Measurements from ENCODE around the gene CCSER1. TPM values are rescaled to one million over a fixed set of nuclear protein-coding genes. Genes with fewer than 3 reads are reported as not detected.
"Not testable (repeated sequence)": the region's sequence is repeated elsewhere in the genome, so short reads cannot be mapped to it uniquely, and the experiment has no call there.

Gene CCSER1
- total RNA-seq, 2 experiments from 2014 or later, result not detected

GRCh38 chr4:90280954-90281353 is 153.8 kb downstream of the CCSER1 start:
- Mint-ChIP-seq H3K9me3 (ENCODE audit: insufficient read depth) (no peaks in the 10 kb centered on the region), H3K27me3 (ENCODE audit: low read depth) (no peaks in the 10 kb centered on the region), H3K36me3 (ENCODE audit: low read depth) (no peaks in the 10 kb centered on the region), H3K27ac (no peak overlapping the region), H3K4me3 (no peak overlapping the region), H3K4me1 (ENCODE audit: low read depth) (no peaks in the 10 kb centered on the region)
- DNase-seq, result no peak
- ATAC-seq, result no peak
- POLR2A ChIA-PET, result no interaction called here
- CTCF ChIA-PET, result no interaction called here

- POLR2A ChIA-PET, result no interaction called here
Observed at GRCh38 chr4:90281541-90282355, 154.6 kb downstream of the CCSER1 start.

GRCh38 chr4:90290345-90290744 is 163.2 kb downstream of the CCSER1 start:
- ATAC-seq, result no peak
- ChIA-PET POLR2A (no interaction called here), CTCF (no interaction called here)
- Mint-ChIP-seq H3K9me3 (ENCODE audit: insufficient read depth) (no peaks in the 10 kb centered on the region), H3K27ac (no peak overlapping the region), H3K4me3 (no peak overlapping the region), H3K4me1 (ENCODE audit: low read depth) (no peaks in the 10 kb centered on the region), H3K27me3 (ENCODE audit: low read depth) (no peaks in the 10 kb centered on the region), H3K36me3 (ENCODE audit: low read depth) (no peaks in the 10 kb centered on the region)
- no peak for DNase-seq

More at GRCh38 chr4:90281541-90282355, 154.6 kb downstream of the CCSER1 start:
- no peaks in the 10 kb centered on the region for H3K9me3 Mint-ChIP-seq (ENCODE audit: insufficient read depth)
- H3K4me3 Mint-ChIP-seq, result no peak overlapping the region
- CTCF ChIA-PET, result no interaction called here
- H3K36me3 Mint-ChIP-seq (ENCODE audit: low read depth), result no peaks in the 10 kb centered on the region
- ATAC-seq (no peak), DNase-seq (no peak)
- no peaks in the 10 kb centered on the region for H3K4me1 Mint-ChIP-seq (ENCODE audit: low read depth)
- H3K27ac Mint-ChIP-seq, result no peak overlapping the region
- no peaks in the 10 kb centered on the region for H3K27me3 Mint-ChIP-seq (ENCODE audit: low read depth)

DNA sequence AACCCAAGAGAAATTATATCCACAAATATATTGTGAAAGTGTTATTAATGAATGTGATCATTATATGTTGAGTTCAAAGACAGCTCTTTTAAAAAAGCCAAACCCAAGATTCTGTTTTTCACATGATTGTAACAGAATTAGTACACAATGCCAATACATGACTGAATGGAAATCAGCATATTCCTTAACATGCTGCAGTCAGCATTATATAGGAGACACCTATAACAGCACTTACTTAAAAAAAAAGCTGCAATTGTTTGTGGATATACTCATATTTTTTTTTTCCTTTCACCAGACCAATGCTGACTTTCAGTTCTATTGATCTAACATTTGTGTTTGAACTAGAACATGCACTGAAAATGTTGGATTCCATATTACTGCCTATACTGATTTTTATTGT is 165.2 kb downstream of the CCSER1 start:
- no peak for DNase-seq
- ChIA-PET POLR2A (no interaction called here), CTCF (no interaction called here)
- no peaks in the 10 kb centered on the region for H3K27me3 Mint-ChIP-seq (ENCODE audit: low read depth)
- no peak overlapping the region for H3K4me3 Mint-ChIP-seq
- no peaks in the 10 kb centered on the region for H3K9me3 Mint-ChIP-seq (ENCODE audit: insufficient read depth)
- no peaks in the 10 kb centered on the region for H3K36me3 Mint-ChIP-seq (ENCODE audit: low read depth)
- no peaks in the 10 kb centered on the region for H3K4me1 Mint-ChIP-seq (ENCODE audit: low read depth)
- no peak for ATAC-seq
- H3K27ac Mint-ChIP-seq, result no peak overlapping the region

DNA sequence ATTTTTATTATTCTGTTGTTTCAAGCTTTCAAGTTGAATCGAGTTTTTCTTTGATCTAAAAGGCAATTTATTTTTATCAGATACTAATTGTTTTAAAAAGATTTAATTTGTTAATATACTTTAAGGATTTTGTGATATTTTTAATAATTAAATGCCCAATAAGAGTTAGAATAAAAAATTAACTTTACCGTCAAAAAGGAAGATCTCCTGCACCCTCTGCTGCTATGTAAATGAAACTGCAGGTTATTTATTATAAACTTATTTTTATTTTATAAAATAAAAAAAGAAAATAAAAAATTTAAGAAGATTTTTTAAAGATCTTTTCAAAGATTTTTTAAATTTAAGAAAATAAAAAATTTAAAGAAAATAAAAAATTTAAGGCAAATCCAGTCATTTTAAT is 166.1 kb downstream of the CCSER1 start:
- DNase-seq, result no peak
- CTCF ChIA-PET, result no interaction called here
- H3K27ac Mint-ChIP-seq, result no peak overlapping the region
- no peaks in the 10 kb centered on the region for H3K27me3 Mint-ChIP-seq (ENCODE audit: low read depth)
- H3K4me1 Mint-ChIP-seq (ENCODE audit: low read depth), result no peaks in the 10 kb centered on the region
- no peaks in the 10 kb centered on the region for H3K9me3 Mint-ChIP-seq (ENCODE audit: insufficient read depth)
- POLR2A ChIA-PET, result no interaction called here
- no peak overlapping the region for H3K4me3 Mint-ChIP-seq
- H3K36me3 Mint-ChIP-seq (ENCODE audit: low read depth), result no peaks in the 10 kb centered on the region
- no peak for ATAC-seq

- H3K27ac Mint-ChIP-seq, result no peak overlapping the region
- no peak for DNase-seq
- POLR2A ChIA-PET, result no interaction called here
- ATAC-seq, result no peak
- no peak overlapping the region for H3K4me3 Mint-ChIP-seq
- no peaks in the 10 kb centered on the region for H3K4me1 Mint-ChIP-seq (ENCODE audit: low read depth)
- no peaks in the 10 kb centered on the region for H3K9me3 Mint-ChIP-seq (ENCODE audit: insufficient read depth)
- CTCF ChIA-PET, result no interaction called here
- H3K27me3 Mint-ChIP-seq (ENCODE audit: low read depth), result no peaks in the 10 kb centered on the region
- no peaks in the 10 kb centered on the region for H3K36me3 Mint-ChIP-seq (ENCODE audit: low read depth)
Observed at GRCh38 chr4:90299373-90299772, 172.2 kb downstream of the CCSER1 start.

DNA sequence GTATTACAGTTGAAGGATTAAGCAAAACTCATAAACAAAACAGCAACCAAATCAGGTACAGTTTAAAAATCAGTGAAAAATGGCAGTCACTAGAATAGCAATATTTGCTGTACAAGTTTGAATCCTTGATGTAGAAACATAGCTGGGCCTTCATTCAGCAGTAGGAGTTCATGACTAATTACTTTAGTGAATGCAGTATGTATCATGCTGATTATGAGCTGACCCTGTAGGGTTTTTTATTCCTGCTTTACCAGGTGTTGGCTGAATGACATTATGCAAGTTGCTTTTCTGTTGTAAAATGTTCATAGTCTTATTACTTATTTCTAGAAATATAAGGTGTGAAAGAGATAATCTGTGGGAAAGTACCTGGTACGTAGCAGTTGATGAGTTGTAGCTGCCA is 179.6 kb downstream of the CCSER1 start:
- Mint-ChIP-seq H3K27me3 (ENCODE audit: low read depth) (no peaks in the 10 kb centered on the region), H3K27ac (no peak overlapping the region), H3K4me3 (no peak overlapping the region), H3K36me3 (ENCODE audit: low read depth) (no peaks in the 10 kb centered on the region), H3K9me3 (ENCODE audit: insufficient read depth) (no peaks in the 10 kb centered on the region), H3K4me1 (ENCODE audit: low read depth) (no peaks in the 10 kb centered on the region)
- ChIA-PET POLR2A (no interaction called here), CTCF (no interaction called here)
- DNase-seq (no peak), ATAC-seq (no peak)

DNA sequence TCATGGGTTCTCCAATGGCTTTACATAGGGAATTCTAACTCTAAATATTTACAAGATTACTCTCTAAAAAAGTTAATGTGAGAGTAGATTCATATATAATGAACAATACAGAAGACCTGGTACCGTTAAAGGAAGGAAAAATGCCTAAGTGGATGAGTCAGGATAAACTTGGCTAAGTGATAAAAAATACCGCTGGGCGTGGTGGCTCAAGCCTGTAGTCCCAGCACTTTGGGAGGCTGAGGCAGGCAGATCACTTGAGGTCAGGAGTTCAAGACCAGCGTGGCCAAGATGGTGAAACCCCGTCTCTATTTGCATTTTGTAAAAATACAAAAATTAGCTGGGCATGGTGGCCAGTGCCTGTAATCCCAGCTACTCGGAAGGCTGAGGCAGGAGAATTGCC is 189.9 kb downstream of the CCSER1 start:
- H3K9me3 Mint-ChIP-seq (ENCODE audit: insufficient read depth); H3K36me3 Mint-ChIP-seq (ENCODE audit: low read depth); H3K4me1 Mint-ChIP-seq (ENCODE audit: low read depth); ATAC-seq; POLR2A ChIA-PET; H3K27ac Mint-ChIP-seq; H3K27me3 Mint-ChIP-seq (ENCODE audit: low read depth); DNase-seq; H3K4me3 Mint-ChIP-seq; CTCF ChIA-PET: not testable (repeated sequence)

GRCh38 chr4:90317785-90318184 is 190.6 kb downstream of the CCSER1 start:
- no peaks in the 10 kb centered on the region for H3K9me3 Mint-ChIP-seq (ENCODE audit: insufficient read depth)
- H3K27me3 Mint-ChIP-seq (ENCODE audit: low read depth), result no peaks in the 10 kb centered on the region
- CTCF ChIA-PET, result no interaction called here
- H3K27ac Mint-ChIP-seq, result no peak overlapping the region
- H3K36me3 Mint-ChIP-seq (ENCODE audit: low read depth), result no peaks in the 10 kb centered on the region
- POLR2A ChIA-PET, result no interaction called here
- DNase-seq, result no peak
- ATAC-seq, result no peak
- no peak overlapping the region for H3K4me3 Mint-ChIP-seq
- H3K4me1 Mint-ChIP-seq (ENCODE audit: low read depth), result no peaks in the 10 kb centered on the region

GRCh38 chr4:90318193-90318592 is 191.0 kb downstream of the CCSER1 start:
- Mint-ChIP-seq H3K4me1 (ENCODE audit: low read depth) (no peaks in the 10 kb centered on the region), H3K36me3 (ENCODE audit: low read depth) (no peaks in the 10 kb centered on the region), H3K27me3 (ENCODE audit: low read depth) (no peaks in the 10 kb centered on the region), H3K27ac (no peak overlapping the region), H3K9me3 (ENCODE audit: insufficient read depth) (no peaks in the 10 kb centered on the region), H3K4me3 (no peak overlapping the region)
- ATAC-seq (no peak), DNase-seq (no peak)
- CTCF ChIA-PET, result no interaction called here
- POLR2A ChIA-PET, result no interaction called here

GRCh38 chr4:90328558-90328957 is 201.4 kb downstream of the CCSER1 start:
- no peaks in the 10 kb centered on the region for H3K4me1 Mint-ChIP-seq (ENCODE audit: low read depth)
- no peaks in the 10 kb centered on the region for H3K27me3 Mint-ChIP-seq (ENCODE audit: low read depth)
- H3K27ac Mint-ChIP-seq, result no peak overlapping the region
- ATAC-seq (no peak), DNase-seq (no peak)
- no peaks in the 10 kb centered on the region for H3K36me3 Mint-ChIP-seq (ENCODE audit: low read depth)
- H3K9me3 Mint-ChIP-seq (ENCODE audit: insufficient read depth), result no peaks in the 10 kb centered on the region
- no peak overlapping the region for H3K4me3 Mint-ChIP-seq
- CTCF ChIA-PET, result no interaction called here
- POLR2A ChIA-PET, result no interaction called here

- Mint-ChIP-seq H3K27ac (no peak overlapping the region), H3K9me3 (ENCODE audit: insufficient read depth) (no peaks in the 10 kb centered on the region), H3K36me3 (ENCODE audit: low read depth) (no peaks in the 10 kb centered on the region), H3K4me3 (no peak overlapping the region), H3K4me1 (ENCODE audit: low read depth) (no peaks in the 10 kb centered on the region), H3K27me3 (ENCODE audit: low read depth) (no peaks in the 10 kb centered on the region)
- ChIA-PET POLR2A (no interaction called here), CTCF (no interaction called here)
- ATAC-seq, result no peak
- no peak for DNase-seq
Observed at GRCh38 chr4:90330546-90330945, 203.4 kb downstream of the CCSER1 start.

DNA sequence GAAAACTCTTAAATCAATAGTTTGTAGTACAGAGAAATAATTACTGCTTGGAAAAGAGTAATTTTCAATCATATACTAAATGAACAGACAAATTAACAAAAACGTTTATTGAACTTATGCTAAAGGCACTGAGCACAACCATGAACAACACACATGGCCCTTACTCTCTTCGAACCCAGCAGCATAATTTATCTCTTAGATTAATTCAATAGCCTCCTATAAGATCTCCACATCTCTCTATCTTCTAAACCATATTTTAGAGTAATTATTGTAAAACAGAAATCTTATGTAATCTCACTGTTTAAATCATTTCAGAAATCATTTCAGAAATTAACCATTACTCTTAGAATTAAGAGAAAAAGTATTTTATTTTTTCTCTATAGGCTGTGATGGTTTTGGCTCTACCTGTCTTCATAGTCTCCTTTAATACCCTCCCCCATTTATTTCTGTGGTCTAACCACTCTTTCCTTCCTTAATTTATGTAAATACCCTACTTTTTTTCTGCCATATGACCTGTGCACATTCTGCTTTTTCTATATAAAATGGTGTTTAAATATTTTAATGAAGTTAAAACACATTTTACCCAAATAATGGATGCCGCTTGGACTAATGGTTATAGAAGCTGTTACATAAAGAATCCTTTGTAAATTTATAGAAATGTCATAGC is 218.5 kb downstream of the CCSER1 start:
- ChIA-PET CTCF (no interaction called here), POLR2A (no interaction called here)
- no peak for ATAC-seq
- no peak overlapping the region for H3K27ac Mint-ChIP-seq
- H3K36me3 Mint-ChIP-seq (ENCODE audit: low read depth), result no peaks in the 10 kb centered on the region
- H3K4me1 Mint-ChIP-seq (ENCODE audit: low read depth), result no peaks in the 10 kb centered on the region
- no peak for DNase-seq
- H3K4me3 Mint-ChIP-seq, result no peak overlapping the region
- no peaks in the 10 kb centered on the region for H3K9me3 Mint-ChIP-seq (ENCODE audit: insufficient read depth)
- H3K27me3 Mint-ChIP-seq (ENCODE audit: low read depth), result no peaks in the 10 kb centered on the region

Data from activated CD8-positive, alpha-beta T cell treated with anti-CD3 and anti-CD28 coated beads, Interleukin-2, amount 10 ng/mL, durations not matched to agents 7 days and 5 days (primary cell).